CD4-positive, alpha-beta T cell (primary cell): Measurements from ENCODE around the gene PODN. TPM values are rescaled to one million over a fixed set of nuclear protein-coding genes. Genes with fewer than 3 reads are reported as not detected.

Source experiments
- ATAC-seq: fragments of 200-7000 bp; cut with Tn5 transposase; one replicate; pipeline ENCODE4 v1.10.0; 2022; ENCODE audit warnings: mild to moderate bottlenecking; ENCODE audit not compliant: poor library complexity
- CTCF ChIA-PET: fragments of 350-600 bp; sonication (Branson Sonifier 250); formaldehyde crosslinking; loops from one replicate; lab custom pipeline; 2021; ENCODE audit warnings: antibody characterized with exemption, inconsistent platforms; lab: Charles Lee
- POLR2A ChIA-PET: fragments of 350-600 bp; sonication (Branson Sonifier 250); formaldehyde crosslinking; loops from one replicate; lab custom pipeline; 2021; ENCODE audit warnings: antibody characterized with exemption, inconsistent platforms; lab: Charles Lee
- DNase-seq, 14 experiments: peaks; one replicate each; pipeline ENCODE4 v3.0.0-alpha.2; 2013 to 2020; ENCODE audit warnings: mixed read lengths in 2 of 14
- H3K27ac ChIP-seq, 2 donors: one replicate each; pipeline versions ENCODE4 v1.5.1 to v1.7.0; 2013; ENCODE audit warnings: low read length in 2 of 2, low read depth in 1 of 2, mild to moderate bottlenecking in 1 of 2
- H3K27me3 ChIP-seq, 2 experiments: 1 replicate in 1 of 2; 2 replicates in 1 of 2; pipeline versions ENCODE4 v1.6.1 to v1.7.0; 2013; ENCODE audit warnings: low read length in 2 of 2, control low read depth in 1 of 2, mild to moderate bottlenecking in 1 of 2, moderate library complexity in 1 of 2; ENCODE audit not compliant: insufficient read depth in 2 of 2, control insufficient read depth in 1 of 2
- H3K36me3 ChIP-seq: one replicate; pipeline ENCODE4 v1.6.1; 2013; ENCODE audit warnings: low read length, control low read depth; ENCODE audit not compliant: insufficient read depth
- H3K4me1 ChIP-seq: one replicate; pipeline ENCODE4 v1.6.1; 2013; ENCODE audit warnings: low read length, control low read depth; ENCODE audit not compliant: insufficient read depth
- H3K4me3 ChIP-seq: one replicate; pipeline ENCODE4 v1.5.1; 2013; ENCODE audit warnings: mild to moderate bottlenecking, low read length, moderate library complexity
- H3K9me3 ChIP-seq, 2 experiments: 1 replicate in 1 of 2; 2 replicates in 1 of 2; pipeline versions ENCODE4 v1.6.1 to v1.7.0; 2013; ENCODE audit warnings: low read length in 2 of 2, mild to moderate bottlenecking in 2 of 2, control low read depth in 1 of 2, moderate library complexity in 1 of 2; ENCODE audit not compliant: control insufficient read depth in 1 of 2, insufficient read depth in 1 of 2
- H3K27ac Mint-ChIP-seq: one replicate; pipeline ENCODE4 v1.8.0; 2020; ENCODE audit warnings: mixed read lengths
- H3K27me3 Mint-ChIP-seq: one replicate; pipeline ENCODE4 v1.8.0; 2021; ENCODE audit warnings: mixed read lengths
- H3K36me3 Mint-ChIP-seq: one replicate; pipeline ENCODE4 v1.8.0; 2021; ENCODE audit warnings: low read depth, mixed read lengths
- H3K4me1 Mint-ChIP-seq: one replicate; pipeline ENCODE4 v1.8.0; 2021; ENCODE audit warnings: low read depth, mixed read lengths
- H3K4me3 Mint-ChIP-seq: one replicate; pipeline ENCODE4 v1.8.0; 2020; ENCODE audit warnings: mild to moderate bottlenecking, mixed read lengths
- H3K9me3 Mint-ChIP-seq: one replicate; pipeline ENCODE4 v1.8.0; 2020; ENCODE audit warnings: mixed read lengths
- CTCF ChIP-seq: fragments of 200-600 bp; IDR thresholded peaks from one replicate; pipeline ENCODE4 v1.8.0; 2022; ENCODE audit warnings: antibody characterized with exemption, mild to moderate bottlenecking
- intact Hi-C, 2 experiments: fragments of 100-400 bp; cut with DNase I in 1 of 2; cut with micrococcal nuclease in 1 of 2; formaldehyde crosslinking; loops; one replicate each; pipeline versions ENCODE4 v1.15.1 to v1.9.0; 2023 to 2025; cut with DNase I, micrococcal nuclease
- total RNA-seq, 174 experiments: library from RNA in 2 of 174; stranded (reverse) in 2 of 174; gene quantifications; one replicate each; pipeline ENCODE4 v1.2.3 and lab custom pipeline; 2021 to 2026

Gene PODN
- total RNA-seq, 2 experiments from 2014 or later = not detected

GRCh38 chr1:53130598-53130877 lies 68.5 kb downstream of the PODN start:
- DNase-seq = no peak
- TF ChIP-seq CTCF = no peak
- ChIA-PET CTCF (no interaction called here), POLR2A (no interaction called here)
- H3K4me1 ChIP-seq = peaks cover 4% of the 10 kb centered on the region
- intact Hi-C loops = no loop called here
- no peaks in the 10 kb centered on the region for H3K36me3 ChIP-seq
- no peak for ATAC-seq
- Mint-ChIP-seq H3K9me3 (no peaks in the 10 kb centered on the region), H3K27ac (no peak overlapping the region), H3K4me3 (no peak overlapping the region), H3K4me1 (no peaks in the 10 kb centered on the region), H3K27me3 (no peaks in the 10 kb centered on the region), H3K36me3 (no peaks in the 10 kb centered on the region)
- no peak overlapping the region for H3K27ac ChIP-seq
- no peak overlapping the region for H3K4me3 ChIP-seq
- H3K27me3 ChIP-seq = no peaks in the 10 kb centered on the region
- H3K9me3 ChIP-seq = peaks cover 0 to 2% of the 10 kb centered on the region in 2 experiments

GRCh38 chr1:53130878-53131589 lies 69.0 kb downstream of the PODN start:
- Histone ChIP-seq H3K27ac (no peak overlapping the region), H3K4me1 (peaks cover 4% of the 10 kb centered on the region), H3K9me3 (no peaks in the 10 kb centered on the region), H3K4me3 (no peak overlapping the region), H3K27me3 (no peaks in the 10 kb centered on the region), H3K36me3 (no peaks in the 10 kb centered on the region)
- no peaks in the 10 kb centered on the region for H3K36me3 Mint-ChIP-seq
- ChIA-PET POLR2A (no interaction called here), CTCF (no interaction called here)
- no peak overlapping the region for H3K27ac Mint-ChIP-seq
- H3K4me3 Mint-ChIP-seq = no peak overlapping the region
- intact Hi-C loops = no loop called here
- H3K4me1 Mint-ChIP-seq = no peaks in the 10 kb centered on the region
- no peaks in the 10 kb centered on the region for H3K27me3 Mint-ChIP-seq
- H3K9me3 Mint-ChIP-seq = no peaks in the 10 kb centered on the region
- no peak for TF ChIP-seq CTCF
- ATAC-seq (no peak), DNase-seq (no peak)

- H3K4me1 ChIP-seq = peaks cover 4% of the 10 kb centered on the region
- no peaks in the 10 kb centered on the region for H3K36me3 ChIP-seq
- ChIA-PET POLR2A (no interaction called here), CTCF (no interaction called here)
- no peaks in the 10 kb centered on the region for H3K36me3 Mint-ChIP-seq
- H3K27ac Mint-ChIP-seq = no peak overlapping the region
- H3K27me3 ChIP-seq = no peaks in the 10 kb centered on the region
- no peaks in the 10 kb centered on the region for H3K4me1 Mint-ChIP-seq
- DNase-seq (no peak), ATAC-seq (no peak)
- H3K4me3 ChIP-seq = no peak overlapping the region
- no peaks in the 10 kb centered on the region for H3K9me3 ChIP-seq
- no peaks in the 10 kb centered on the region for H3K27me3 Mint-ChIP-seq
- H3K9me3 Mint-ChIP-seq = no peaks in the 10 kb centered on the region
- intact Hi-C loops = no loop called here
- no peak for TF ChIP-seq CTCF
- no peak overlapping the region for H3K27ac ChIP-seq
- H3K4me3 Mint-ChIP-seq = no peak overlapping the region
Measured at GRCh38 chr1:53131590-53131938, 69.6 kb downstream of the PODN start.
